Glutamatergic neuron (in vitro differentiated cells): ENCODE measurements around the gene OR51G2. TPM values are rescaled to one million over a fixed set of nuclear protein-coding genes. Genes with fewer than 3 reads are reported as not detected.
A peak's percentile ranks its signal among the peaks of the same experiment; 100 is the strongest.

ENCODE experiments used
- DNase-seq: peaks from one replicate; pipeline ENCODE4 v3.0.0; 2022
- H3K27ac Mint-ChIP-seq: one replicate; pipeline ENCODE4 v1.8.0; 2020; ENCODE audit warnings: mild to moderate bottlenecking, mixed read lengths, inconsistent platforms; ENCODE audit not compliant: unreplicated experiment
- H3K27me3 Mint-ChIP-seq: one replicate; pipeline ENCODE4 v1.8.0; 2020; ENCODE audit warnings: mild to moderate bottlenecking, moderate library complexity, mixed read lengths, inconsistent platforms; ENCODE audit not compliant: unreplicated experiment
- H3K36me3 Mint-ChIP-seq: one replicate; pipeline ENCODE4 v1.8.0; 2020; ENCODE audit warnings: mild to moderate bottlenecking, mixed read lengths, inconsistent platforms; ENCODE audit not compliant: unreplicated experiment
- H3K4me1 Mint-ChIP-seq: one replicate; pipeline ENCODE4 v1.8.0; 2020; ENCODE audit warnings: mild to moderate bottlenecking, low read depth, mixed read lengths, inconsistent platforms; ENCODE audit not compliant: unreplicated experiment
- H3K4me3 Mint-ChIP-seq: one replicate; pipeline ENCODE4 v1.8.0; 2020; ENCODE audit warnings: mild to moderate bottlenecking, mixed read lengths, inconsistent platforms; ENCODE audit not compliant: unreplicated experiment
- H3K9me3 Mint-ChIP-seq: one replicate; pipeline ENCODE4 v1.8.0; 2020; ENCODE audit warnings: mild to moderate bottlenecking, moderate library complexity, mixed read lengths, inconsistent platforms; ENCODE audit not compliant: unreplicated experiment
- total RNA-seq: library from RNA; stranded (reverse); fragmentation: NEBNext Ultra II Directional; extraction: Animal tissue kit (Norgen Biotek cat#: 25700); gene quantifications from one replicate; pipeline ENCODE4 v1.2.1, GENCODE V29; 2021; ENCODE audit not compliant: unreplicated experiment
- TF ChIP-seq, protein P1 (sequence below): fragments of 200-600 bp; sonication (generic); IDR thresholded peaks from one replicate; pipeline ENCODE4 v1.5.0; 2021; ENCODE audit not compliant: partially characterized antibody, unreplicated experiment

OR51G2 gene
- total RNA-seq, 1 donor from 2014 or later, result not detected

DNA sequence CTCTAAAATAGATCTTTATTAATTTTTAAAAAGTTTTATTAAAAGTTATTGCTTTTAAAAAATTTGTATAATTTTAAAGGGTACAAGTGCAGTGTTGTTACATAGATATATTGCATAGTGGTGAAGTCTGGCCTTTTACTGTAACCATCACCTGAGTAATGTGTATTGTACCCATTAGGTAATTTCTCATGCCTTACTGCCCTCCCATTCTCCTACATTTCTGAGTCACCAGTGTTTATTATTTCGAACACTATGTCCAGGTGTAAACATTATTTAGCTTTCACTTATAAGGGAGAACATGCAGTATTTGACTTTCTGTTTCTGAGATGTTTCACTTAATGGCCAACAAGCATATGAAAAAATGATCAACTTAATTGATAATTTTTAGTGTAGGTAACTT lies 2.6 kb upstream of the OR51G2 start:
- DNase-seq, result no peak
- Mint-ChIP-seq H3K36me3 (peaks cover 6% of the 10 kb centered on the region), H3K4me3 (no peak overlapping the region), H3K27me3 (peaks cover 3% of the 10 kb centered on the region), H3K4me1 (no peaks in the 10 kb centered on the region), H3K9me3 (no peaks in the 10 kb centered on the region), H3K27ac (no peak overlapping the region)
- TF ChIP-seq, protein P1, sequence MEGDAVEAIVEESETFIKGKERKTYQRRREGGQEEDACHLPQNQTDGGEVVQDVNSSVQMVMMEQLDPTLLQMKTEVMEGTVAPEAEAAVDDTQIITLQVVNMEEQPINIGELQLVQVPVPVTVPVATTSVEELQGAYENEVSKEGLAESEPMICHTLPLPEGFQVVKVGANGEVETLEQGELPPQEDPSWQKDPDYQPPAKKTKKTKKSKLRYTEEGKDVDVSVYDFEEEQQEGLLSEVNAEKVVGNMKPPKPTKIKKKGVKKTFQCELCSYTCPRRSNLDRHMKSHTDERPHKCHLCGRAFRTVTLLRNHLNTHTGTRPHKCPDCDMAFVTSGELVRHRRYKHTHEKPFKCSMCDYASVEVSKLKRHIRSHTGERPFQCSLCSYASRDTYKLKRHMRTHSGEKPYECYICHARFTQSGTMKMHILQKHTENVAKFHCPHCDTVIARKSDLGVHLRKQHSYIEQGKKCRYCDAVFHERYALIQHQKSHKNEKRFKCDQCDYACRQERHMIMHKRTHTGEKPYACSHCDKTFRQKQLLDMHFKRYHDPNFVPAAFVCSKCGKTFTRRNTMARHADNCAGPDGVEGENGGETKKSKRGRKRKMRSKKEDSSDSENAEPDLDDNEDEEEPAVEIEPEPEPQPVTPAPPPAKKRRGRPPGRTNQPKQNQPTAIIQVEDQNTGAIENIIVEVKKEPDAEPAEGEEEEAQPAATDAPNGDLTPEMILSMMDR, result no peak

DNA sequence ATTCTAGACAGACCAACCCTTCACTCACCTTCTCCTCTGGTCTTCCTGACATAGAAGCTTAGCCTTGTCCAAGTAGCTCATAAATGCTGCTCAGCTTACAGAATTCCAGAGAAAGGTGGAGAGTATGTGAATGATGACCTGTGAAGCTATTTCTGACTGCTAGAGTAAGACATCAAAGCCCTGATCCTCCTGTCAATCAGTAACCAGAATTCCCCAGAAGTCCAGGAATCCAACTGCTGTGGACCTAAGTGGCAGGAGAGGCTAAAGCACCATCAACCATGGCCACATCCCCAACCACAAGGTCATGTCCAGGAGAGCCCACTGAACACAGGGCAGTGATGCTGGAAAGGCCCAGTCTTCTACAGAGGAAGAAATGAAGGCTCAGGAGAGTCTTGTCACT lies 2.6 kb downstream of the OR51G2 start:
- H3K9me3 Mint-ChIP-seq, result no peaks in the 10 kb centered on the region
- no peak overlapping the region for H3K27ac Mint-ChIP-seq
- TF ChIP-seq, protein P1, result no peak
- no peak for DNase-seq
- H3K27me3 Mint-ChIP-seq, result peaks cover 3% of the 10 kb centered on the region
- H3K4me3 Mint-ChIP-seq, result no peak overlapping the region
- H3K4me1 Mint-ChIP-seq, result no peaks in the 10 kb centered on the region
- no peaks in the 10 kb centered on the region for H3K36me3 Mint-ChIP-seq

DNA sequence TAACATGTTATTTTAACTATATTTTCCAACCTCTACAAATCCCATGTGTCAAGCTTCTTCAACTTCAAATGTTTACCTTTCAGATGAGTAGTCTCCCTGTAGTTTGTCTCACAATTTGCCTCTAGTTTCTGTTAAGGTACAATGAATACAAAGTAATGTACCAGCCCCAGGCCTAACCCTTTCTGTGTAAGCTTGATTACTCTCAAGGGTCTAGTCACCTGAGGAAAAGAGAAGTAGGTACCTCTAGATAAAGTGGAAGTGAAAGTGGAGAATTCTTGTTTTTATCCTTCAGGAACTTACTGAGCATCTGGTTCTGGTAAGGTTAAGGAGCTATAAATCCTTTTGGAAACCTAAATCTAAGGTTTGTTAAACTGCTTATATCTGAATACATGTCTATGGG lies 15.7 kb downstream of the OR51G2 start, which contains the start of gene OR51A7:
TSS of gene OR51A7 (plus strand) at position 300 of the 400 bp plus-strand sequence. CDS start 3,587 bp downstream, outside the sequence.
- no peak within 1 kb of the TSS for H3K27ac Mint-ChIP-seq
- no peaks in the 10 kb centered on the region for H3K4me1 Mint-ChIP-seq
- TF ChIP-seq, protein P1, result no peak
- H3K36me3 Mint-ChIP-seq, result no peaks in the 10 kb centered on the region
- no peaks in the 10 kb centered on the region for H3K9me3 Mint-ChIP-seq
- H3K27me3 Mint-ChIP-seq, result no peaks in the 10 kb centered on the region
- no peak within 1 kb of the TSS for H3K4me3 Mint-ChIP-seq
- DNase-seq, result no peak

GRCh38 chr11:4891996-4892640 lies 27.0 kb downstream of the OR51G2 start:
- TF ChIP-seq, protein P1, result peak; percentile 24
- no peak for DNase-seq
- no peaks in the 10 kb centered on the region for H3K27me3 Mint-ChIP-seq
- H3K36me3 Mint-ChIP-seq, result no peaks in the 10 kb centered on the region
- no peaks in the 10 kb centered on the region for H3K9me3 Mint-ChIP-seq
- no peak overlapping the region for H3K27ac Mint-ChIP-seq
- no peak overlapping the region for H3K4me3 Mint-ChIP-seq
- peaks cover 2% of the 10 kb centered on the region for H3K4me1 Mint-ChIP-seq

DNA sequence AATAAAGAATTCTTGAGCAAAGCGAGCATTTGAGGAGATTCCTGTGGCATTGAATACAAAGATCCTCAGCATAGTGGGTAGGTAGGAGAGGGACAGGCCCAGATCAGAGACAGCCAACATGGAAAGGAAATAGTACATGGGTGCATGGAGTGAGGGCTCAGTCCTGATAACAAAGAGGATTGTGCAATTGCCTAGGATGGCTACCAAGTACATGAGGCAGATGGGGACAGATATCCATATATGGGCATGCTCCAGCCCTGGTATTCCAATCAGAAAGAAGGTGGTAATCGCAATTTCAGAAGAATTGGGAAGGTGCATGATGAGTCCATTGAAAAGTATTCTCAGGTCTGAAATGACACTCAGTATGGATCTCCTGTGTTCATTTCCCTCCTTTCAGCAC lies 28.9 kb downstream of the OR51G2 start:
- H3K9me3 Mint-ChIP-seq, result no peaks in the 10 kb centered on the region
- no peak overlapping the region for H3K4me3 Mint-ChIP-seq
- H3K4me1 Mint-ChIP-seq, result no peaks in the 10 kb centered on the region
- no peak for DNase-seq
- H3K27ac Mint-ChIP-seq, result no peak overlapping the region
- H3K27me3 Mint-ChIP-seq, result no peaks in the 10 kb centered on the region
- TF ChIP-seq, protein P1, result no peak
- H3K36me3 Mint-ChIP-seq, result no peaks in the 10 kb centered on the region
